Measurements from ENCODE around the gene CS. TPM values are rescaled to one million over a fixed set of nuclear protein-coding genes. Genes with fewer than 3 reads are reported as not detected.
A peak's percentile ranks its signal among the peaks of the same experiment; 100 is the strongest.
"Not testable (repeated sequence)": the region's sequence is repeated elsewhere in the genome, so short reads cannot be mapped to it uniquely, and the experiment has no call there.

The CS gene
- total and polyA plus RNA-seq, 4 donors: 43.1 to 204 (median 94.3) TPM

GRCh38 chr12:56267443-56268071, 32.6 kb downstream of the CS start:
- DNase-seq (no peak), ATAC-seq (ENCODE audit: insufficient read depth, low FRiP score) (no peak)
- peaks cover 2 to 8% (median 4%) of the 10 kb centered on the region in 4 donors for H3K36me3 ChIP-seq (ENCODE audit: control insufficient read depth in 4 of 4, insufficient read depth in 4 of 4, low read length in 4 of 4)
- peak overlapping the region; percentile 84 to 99 for H3K27ac ChIP-seq (ENCODE audit: low read depth in 1 of 2, low read length in 1 of 2)
- no peaks in the 10 kb centered on the region for H3K9me3 ChIP-seq (ENCODE audit: control insufficient read depth in 4 of 4, insufficient read depth in 3 of 4, low read length in 3 of 4)
- WGBS, 2 donors: 31 to 41% methylated on average over 21 of the region's 21 CpGs
- H3K4me1 ChIP-seq (ENCODE audit: control insufficient read depth in 5 of 5, insufficient read depth in 5 of 5, low read length in 5 of 5): peaks cover 0 to 7% (median 4%) of the 10 kb centered on the region in 5 donors
- peak overlapping the region in 1 of 2 donors; percentile 76 for H3K9ac ChIP-seq (ENCODE audit: insufficient read depth in 1 of 2, low read length in 2 of 2)
- TF ChIP-seq, protein P1, sequence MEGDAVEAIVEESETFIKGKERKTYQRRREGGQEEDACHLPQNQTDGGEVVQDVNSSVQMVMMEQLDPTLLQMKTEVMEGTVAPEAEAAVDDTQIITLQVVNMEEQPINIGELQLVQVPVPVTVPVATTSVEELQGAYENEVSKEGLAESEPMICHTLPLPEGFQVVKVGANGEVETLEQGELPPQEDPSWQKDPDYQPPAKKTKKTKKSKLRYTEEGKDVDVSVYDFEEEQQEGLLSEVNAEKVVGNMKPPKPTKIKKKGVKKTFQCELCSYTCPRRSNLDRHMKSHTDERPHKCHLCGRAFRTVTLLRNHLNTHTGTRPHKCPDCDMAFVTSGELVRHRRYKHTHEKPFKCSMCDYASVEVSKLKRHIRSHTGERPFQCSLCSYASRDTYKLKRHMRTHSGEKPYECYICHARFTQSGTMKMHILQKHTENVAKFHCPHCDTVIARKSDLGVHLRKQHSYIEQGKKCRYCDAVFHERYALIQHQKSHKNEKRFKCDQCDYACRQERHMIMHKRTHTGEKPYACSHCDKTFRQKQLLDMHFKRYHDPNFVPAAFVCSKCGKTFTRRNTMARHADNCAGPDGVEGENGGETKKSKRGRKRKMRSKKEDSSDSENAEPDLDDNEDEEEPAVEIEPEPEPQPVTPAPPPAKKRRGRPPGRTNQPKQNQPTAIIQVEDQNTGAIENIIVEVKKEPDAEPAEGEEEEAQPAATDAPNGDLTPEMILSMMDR (IDR thresholded peaks at IDR 0.05; ENCODE audit: control extremely low read depth, extremely low read depth): no peak
- no peaks in the 10 kb centered on the region for H3K27me3 ChIP-seq (ENCODE audit: control insufficient read depth in 3 of 3, insufficient read depth in 3 of 3, low read length in 2 of 3)
- H3K4me3 ChIP-seq: peak overlapping the region; percentile 83

DNA sequence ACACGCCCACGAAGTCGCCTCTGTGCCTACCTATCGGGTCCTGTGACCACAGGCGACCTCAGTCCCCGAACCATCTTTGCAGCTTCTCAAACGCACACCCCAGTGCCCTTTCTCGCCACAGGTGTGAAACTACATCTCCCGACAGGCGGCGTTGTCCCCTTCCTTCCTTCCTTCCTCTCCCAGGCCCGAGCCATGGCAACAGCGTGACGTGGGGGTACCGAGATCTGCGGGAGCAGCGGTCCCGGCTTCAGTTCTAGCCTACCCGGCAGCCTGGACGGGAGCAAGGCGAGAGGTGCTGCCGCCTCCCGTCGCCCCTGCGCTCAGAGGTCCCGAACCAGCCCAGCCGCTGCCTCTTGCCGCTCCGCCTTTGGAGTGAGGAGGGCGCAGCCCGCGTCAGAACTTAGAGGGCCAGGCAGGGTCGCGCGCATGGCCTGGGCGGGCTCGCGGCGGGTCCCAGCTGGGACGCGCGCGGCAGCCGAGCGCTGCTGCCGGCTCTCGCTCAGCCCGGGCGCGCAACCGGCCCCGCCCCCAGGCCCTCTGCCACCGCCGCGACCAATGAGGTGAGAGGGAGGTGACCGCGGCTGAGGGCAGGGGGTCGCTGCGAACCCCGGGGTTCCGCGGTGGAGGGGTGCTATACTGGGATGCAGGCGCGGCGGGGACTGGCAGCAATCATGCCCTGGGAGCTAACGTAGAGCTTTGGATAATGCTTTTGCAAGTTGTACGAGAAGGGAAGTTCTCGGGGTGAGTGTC, 33.3 kb downstream of the CS start, which contains the start of gene COQ10A:
TSS of gene COQ10A (plus strand) at position 250 of the 750 bp plus-strand sequence. CDS start at position 427, 177 bp downstream.
- peaks cover 0 to 7% (median 4%) of the 10 kb centered on the region in 5 donors for H3K4me1 ChIP-seq (ENCODE audit: control insufficient read depth in 5 of 5, insufficient read depth in 5 of 5, low read length in 5 of 5)
- peak within 1 kb of the TSS; percentile 72 to 95 for H3K9ac ChIP-seq (ENCODE audit: insufficient read depth in 1 of 2, low read length in 2 of 2)
- H3K27me3 ChIP-seq (ENCODE audit: control insufficient read depth in 3 of 3, insufficient read depth in 3 of 3, low read length in 2 of 3): no peaks in the 10 kb centered on the region
- DNase-seq (peak; percentile 91 to 93 (median 93)), ATAC-seq (ENCODE audit: insufficient read depth, low FRiP score) (peak; percentile 95)
- TF ChIP-seq, protein P1 (IDR thresholded peaks at IDR 0.05; ENCODE audit: control extremely low read depth, extremely low read depth): no peak
- no peaks in the 10 kb centered on the region for H3K9me3 ChIP-seq (ENCODE audit: control insufficient read depth in 4 of 4, insufficient read depth in 3 of 4, low read length in 3 of 4)
- H3K4me3 ChIP-seq: peak within 1 kb of the TSS; percentile 83
- H3K36me3 ChIP-seq (ENCODE audit: control insufficient read depth in 4 of 4, insufficient read depth in 4 of 4, low read length in 4 of 4): peaks cover 0 to 8% (median 2%) of the 10 kb centered on the region in 4 donors
- H3K27ac ChIP-seq (ENCODE audit: low read depth in 1 of 2, low read length in 1 of 2): peak within 1 kb of the TSS; percentile 84 to 99
- 0 to 1% methylated on average over 51 to 68 of the region's 68 CpGs for WGBS, 2 donors

GRCh38 chr12:56266068-56266692, 34.0 kb downstream of the CS start:
- not testable (repeated sequence) for H3K36me3 ChIP-seq (ENCODE audit: control insufficient read depth in 4 of 4, insufficient read depth in 4 of 4, low read length in 4 of 4); H3K9me3 ChIP-seq (ENCODE audit: control insufficient read depth in 4 of 4, insufficient read depth in 3 of 4, low read length in 3 of 4); H3K4me1 ChIP-seq (ENCODE audit: control insufficient read depth in 5 of 5, insufficient read depth in 5 of 5, low read length in 5 of 5); H3K27me3 ChIP-seq (ENCODE audit: control insufficient read depth in 3 of 3, insufficient read depth in 3 of 3, low read length in 2 of 3); ATAC-seq (ENCODE audit: insufficient read depth, low FRiP score)
- H3K9ac ChIP-seq (ENCODE audit: insufficient read depth in 1 of 2, low read length in 2 of 2): peak overlapping the region; percentile 72 to 95
- H3K27ac ChIP-seq (ENCODE audit: low read depth in 1 of 2, low read length in 1 of 2): peak overlapping the region; percentile 84 to 99
- peak in 1 of 3 donors; percentile 14 for DNase-seq
- peak overlapping the region; percentile 83 for H3K4me3 ChIP-seq
- WGBS, 2 donors: 48 to 58% methylated on average over 16 of the region's 16 CpGs

- WGBS, 2 donors: 90 to 92% methylated on average over 7 of the region's 7 CpGs
- not testable (repeated sequence) for H3K4me3 ChIP-seq
Measured at GRCh38 chr12:56262955-56263354, 37.2 kb downstream of the CS start.

More at GRCh38 chr12:56262955-56263354, 37.2 kb downstream of the CS start:
- H3K27ac ChIP-seq (ENCODE audit: low read depth in 1 of 2, low read length in 1 of 2); H3K36me3 ChIP-seq (ENCODE audit: control insufficient read depth in 4 of 4, insufficient read depth in 4 of 4, low read length in 4 of 4); H3K27me3 ChIP-seq (ENCODE audit: control insufficient read depth in 3 of 3, insufficient read depth in 3 of 3, low read length in 2 of 3); ATAC-seq (ENCODE audit: insufficient read depth, low FRiP score); DNase-seq; H3K9ac ChIP-seq (ENCODE audit: insufficient read depth in 1 of 2, low read length in 2 of 2); H3K9me3 ChIP-seq (ENCODE audit: control insufficient read depth in 4 of 4, insufficient read depth in 3 of 4, low read length in 3 of 4): not testable (repeated sequence)
- H3K4me1 ChIP-seq (ENCODE audit: control insufficient read depth in 5 of 5, insufficient read depth in 5 of 5, low read length in 5 of 5): peaks cover 0 to 11% (median 4%) of the 10 kb centered on the region in 5 donors

Data from lung (tissue), 12 donors.